ENCODE measurements around the gene RANBP1. TPM values are rescaled to one million over a fixed set of nuclear protein-coding genes. Genes with fewer than 3 reads are reported as not detected.

Gene RANBP1
- total RNA-seq, 1 donor from 2014 or later = 142 TPM

DNA sequence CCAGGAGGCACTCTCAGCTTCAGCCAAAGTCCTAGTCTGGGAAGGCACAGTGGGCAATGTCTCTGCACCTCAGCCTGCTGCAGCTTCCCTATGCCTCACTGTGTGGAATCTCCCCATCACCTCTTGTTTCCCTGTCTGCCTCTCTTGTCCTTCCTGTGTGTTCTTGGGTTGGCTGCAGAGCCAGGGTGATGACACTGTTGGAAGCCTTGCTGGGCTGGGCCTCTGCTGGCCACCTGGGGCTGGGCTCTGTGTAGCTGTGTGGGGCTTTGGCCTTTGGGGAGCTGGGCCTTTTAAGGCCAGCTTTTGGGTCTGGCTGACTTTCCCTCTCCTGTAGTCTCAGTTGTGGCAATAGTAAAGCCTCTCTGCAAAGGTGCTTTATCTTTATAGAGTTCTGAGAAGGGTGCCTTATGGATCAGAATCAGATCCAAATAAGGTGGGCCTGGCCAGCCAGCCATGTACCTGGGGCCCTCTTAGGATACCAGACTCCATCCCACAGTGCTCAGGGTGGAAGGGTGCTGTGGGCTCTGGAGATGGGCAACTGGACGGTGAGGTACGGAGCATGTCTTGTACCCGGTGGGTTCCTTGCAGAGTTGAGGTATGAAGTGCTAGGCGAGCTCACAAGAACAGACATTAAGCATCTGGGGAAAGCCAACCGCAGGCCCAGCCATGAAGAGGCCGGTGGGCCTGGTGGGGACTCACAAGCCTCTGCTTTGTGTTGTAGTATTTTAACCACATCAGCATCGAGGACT lies 10.3 kb upstream of the RANBP1 start:
- TF ChIP-seq, protein P1, sequence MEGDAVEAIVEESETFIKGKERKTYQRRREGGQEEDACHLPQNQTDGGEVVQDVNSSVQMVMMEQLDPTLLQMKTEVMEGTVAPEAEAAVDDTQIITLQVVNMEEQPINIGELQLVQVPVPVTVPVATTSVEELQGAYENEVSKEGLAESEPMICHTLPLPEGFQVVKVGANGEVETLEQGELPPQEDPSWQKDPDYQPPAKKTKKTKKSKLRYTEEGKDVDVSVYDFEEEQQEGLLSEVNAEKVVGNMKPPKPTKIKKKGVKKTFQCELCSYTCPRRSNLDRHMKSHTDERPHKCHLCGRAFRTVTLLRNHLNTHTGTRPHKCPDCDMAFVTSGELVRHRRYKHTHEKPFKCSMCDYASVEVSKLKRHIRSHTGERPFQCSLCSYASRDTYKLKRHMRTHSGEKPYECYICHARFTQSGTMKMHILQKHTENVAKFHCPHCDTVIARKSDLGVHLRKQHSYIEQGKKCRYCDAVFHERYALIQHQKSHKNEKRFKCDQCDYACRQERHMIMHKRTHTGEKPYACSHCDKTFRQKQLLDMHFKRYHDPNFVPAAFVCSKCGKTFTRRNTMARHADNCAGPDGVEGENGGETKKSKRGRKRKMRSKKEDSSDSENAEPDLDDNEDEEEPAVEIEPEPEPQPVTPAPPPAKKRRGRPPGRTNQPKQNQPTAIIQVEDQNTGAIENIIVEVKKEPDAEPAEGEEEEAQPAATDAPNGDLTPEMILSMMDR (IDR thresholded peaks at IDR 0.05; ENCODE audit: unreplicated experiment) = no peak
- Mint-ChIP-seq H3K27ac (ENCODE audit: unreplicated experiment) (no peak overlapping the region), H3K4me3 (ENCODE audit: unreplicated experiment) (no peak overlapping the region), H3K27me3 (ENCODE audit: unreplicated experiment) (peaks cover 18% of the 10 kb centered on the region), H3K4me1 (ENCODE audit: unreplicated experiment) (no peaks in the 10 kb centered on the region), H3K36me3 (ENCODE audit: low read depth, unreplicated experiment) (peaks cover 34% of the 10 kb centered on the region), H3K9me3 (ENCODE audit: unreplicated experiment) (no peaks in the 10 kb centered on the region)
- DNase-seq (ENCODE audit: low spot score) = no peak

DNA sequence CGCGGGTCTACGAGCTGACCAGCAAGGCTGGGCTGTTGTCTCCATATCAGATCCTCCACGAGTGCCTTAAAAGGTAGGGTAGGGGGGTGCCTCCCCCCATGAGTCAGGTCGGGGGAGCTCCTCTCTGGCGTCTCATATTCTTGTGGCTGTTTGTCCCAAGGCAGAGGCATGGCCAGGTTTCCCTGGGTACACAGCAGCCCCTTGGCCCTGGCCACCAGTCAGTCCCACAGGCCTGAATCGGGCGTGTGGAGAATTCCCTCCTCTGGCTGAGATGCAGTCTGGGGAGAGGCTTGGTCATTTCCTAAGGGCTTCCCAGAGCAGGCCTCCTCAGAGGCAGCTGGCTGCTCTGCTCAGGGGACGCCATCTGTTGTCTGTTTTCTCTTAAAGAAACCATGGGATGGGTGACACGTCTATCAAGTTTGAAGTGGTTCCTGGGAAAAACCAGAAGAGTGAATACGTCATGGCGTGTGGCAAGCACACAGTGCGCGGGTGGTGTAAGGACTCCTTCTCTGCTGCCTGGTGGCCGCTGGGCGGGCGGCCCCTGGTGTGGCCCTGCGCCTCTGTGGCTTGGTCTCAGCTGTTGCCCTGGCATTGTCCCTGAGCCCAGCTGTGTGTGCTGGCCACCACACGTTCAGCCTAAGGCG lies 9.6 kb upstream of the RANBP1 start:
- no peak for DNase-seq (ENCODE audit: low spot score)
- Mint-ChIP-seq H3K9me3 (ENCODE audit: unreplicated experiment) (no peaks in the 10 kb centered on the region), H3K4me3 (ENCODE audit: unreplicated experiment) (no peak overlapping the region), H3K27me3 (ENCODE audit: unreplicated experiment) (peaks cover 20% of the 10 kb centered on the region), H3K4me1 (ENCODE audit: unreplicated experiment) (no peaks in the 10 kb centered on the region), H3K27ac (ENCODE audit: unreplicated experiment) (no peak overlapping the region), H3K36me3 (ENCODE audit: low read depth, unreplicated experiment) (peaks cover 34% of the 10 kb centered on the region)
- TF ChIP-seq, protein P1 (IDR thresholded peaks at IDR 0.05; ENCODE audit: unreplicated experiment) = no peak

DNA sequence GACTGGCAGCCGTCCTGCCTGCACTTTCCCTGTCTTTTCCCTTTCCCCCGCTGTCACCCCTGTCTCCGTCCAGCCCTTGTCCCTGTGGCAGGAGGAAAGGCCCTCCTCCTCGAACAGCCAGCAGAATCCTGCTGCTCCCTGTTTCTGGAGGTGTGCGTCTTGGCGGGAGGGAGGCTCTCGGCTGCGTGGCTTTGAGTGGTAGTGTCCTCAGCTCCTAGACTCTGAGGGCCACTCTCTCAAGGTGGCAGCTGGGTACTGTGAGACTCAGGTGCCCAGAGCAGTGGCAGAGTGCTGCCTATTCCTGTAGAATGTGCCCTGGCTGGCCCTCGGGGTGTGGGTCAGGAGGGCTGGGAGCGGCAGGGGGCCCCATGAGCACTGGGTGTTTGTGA lies 9.1 kb upstream of the RANBP1 start:
- Mint-ChIP-seq H3K9me3 (ENCODE audit: unreplicated experiment) (no peaks in the 10 kb centered on the region), H3K27ac (ENCODE audit: unreplicated experiment) (no peak overlapping the region), H3K4me3 (ENCODE audit: unreplicated experiment) (no peak overlapping the region), H3K4me1 (ENCODE audit: unreplicated experiment) (no peaks in the 10 kb centered on the region), H3K27me3 (ENCODE audit: unreplicated experiment) (peaks cover 20% of the 10 kb centered on the region), H3K36me3 (ENCODE audit: low read depth, unreplicated experiment) (peaks cover 32% of the 10 kb centered on the region)
- TF ChIP-seq, protein P1 (IDR thresholded peaks at IDR 0.05; ENCODE audit: unreplicated experiment) = no peak
- no peak for DNase-seq (ENCODE audit: low spot score)

DNA sequence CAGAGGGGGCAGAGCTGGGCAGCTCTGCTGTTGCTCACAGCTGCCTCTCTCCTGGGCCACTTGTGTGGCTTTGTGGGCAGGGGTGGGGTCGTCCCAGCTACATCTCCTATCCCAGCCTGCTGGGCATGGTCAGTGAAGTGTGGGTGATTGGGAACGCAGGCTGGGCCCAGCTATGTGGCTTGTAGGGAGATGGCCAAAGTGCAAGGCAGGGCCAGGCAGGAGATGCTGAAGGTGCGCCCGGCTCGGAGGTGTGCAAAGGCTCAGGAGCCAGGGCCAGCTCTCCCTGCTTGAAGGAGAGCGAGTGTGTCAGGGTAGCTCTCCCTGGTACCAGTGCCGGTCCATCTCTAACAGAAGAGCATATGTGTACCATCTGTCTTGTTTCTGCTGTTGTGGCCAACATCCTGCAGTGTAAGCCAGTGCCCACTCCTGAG lies 8.4 kb upstream of the RANBP1 start:
- DNase-seq (ENCODE audit: low spot score) = no peak
- Mint-ChIP-seq H3K4me1 (ENCODE audit: unreplicated experiment) (no peaks in the 10 kb centered on the region), H3K4me3 (ENCODE audit: unreplicated experiment) (no peak overlapping the region), H3K27me3 (ENCODE audit: unreplicated experiment) (peaks cover 19% of the 10 kb centered on the region), H3K27ac (ENCODE audit: unreplicated experiment) (no peak overlapping the region), H3K36me3 (ENCODE audit: low read depth, unreplicated experiment) (peaks cover 26% of the 10 kb centered on the region), H3K9me3 (ENCODE audit: unreplicated experiment) (no peaks in the 10 kb centered on the region)
- TF ChIP-seq, protein P1 (IDR thresholded peaks at IDR 0.05; ENCODE audit: unreplicated experiment) = no peak

Measured in endothelial cell (in vitro differentiated cells).